K562 (cell line): ENCODE data around the gene ZNF350. TPM values are rescaled to one million over a fixed set of nuclear protein-coding genes. Genes with fewer than 3 reads are reported as not detected.
A peak's percentile ranks its signal among the peaks of the same experiment; 100 is the strongest.

Source experiments
- ELF1 ChIP-seq: fragments of 200-800 bp; sonication (Bioruptor generic); IDR thresholded peaks from 2 replicates; pipeline ENCODE4 v1.6.1; 2016; ENCODE audit warnings: missing genetic modification characterization, missing compliant biosample characterization
- ETS1 ChIP-seq: conservative IDR thresholded peaks from 2 replicates; pipeline ENCODE4 v1.6.1; 2011; ENCODE audit warnings: low read depth, mild to moderate bottlenecking, low read length; ENCODE audit not compliant: control insufficient read depth
- ETV1 ChIP-seq: fragments of 450-650 bp; conservative IDR thresholded peaks from 2 replicates; pipeline ENCODE4 v1.6.1; 2016; ENCODE audit warnings: missing genetic modification characterization, control low read depth, low read depth, missing compliant biosample characterization
- GATAD2B ChIP-seq: fragments of 450-650 bp; IDR thresholded peaks from 2 replicates; pipeline ENCODE4 v1.6.1; 2017; ENCODE audit warnings: mild to moderate bottlenecking, borderline replicate concordance
- NFXL1 ChIP-seq: fragments of 450-650 bp; formaldehyde crosslinking; IDR thresholded peaks from 2 replicates; pipeline ENCODE4 v1.4.0; 2021; ENCODE audit warnings: mild to moderate bottlenecking
- PPARD ChIP-seq: fragments of 250-450 bp; sonication (Bioruptor Pico); IDR thresholded peaks from 2 replicates; pipeline ENCODE4 v1.8.0; 2022; ENCODE audit warnings: inconsistent platforms, mild to moderate bottlenecking, moderate library complexity
- PTTG1 ChIP-seq: fragments of 450-650 bp; IDR thresholded peaks from 2 replicates; pipeline ENCODE4 v1.6.1; 2016; ENCODE audit warnings: low read depth, mild to moderate bottlenecking, missing genetic modification characterization, missing compliant biosample characterization
- RBM22 ChIP-seq: fragments of 200-400 bp; formaldehyde crosslinking; IDR thresholded peaks from 2 replicates; pipeline ENCODE4 v1.6.1; 2018; ENCODE audit warnings: low read length, low read depth; ENCODE audit not compliant: poor library complexity, severe bottlenecking
- ZNF512 ChIP-seq: IDR thresholded peaks from 2 replicates; pipeline ENCODE4 v1.6.1; 2016; ENCODE audit warnings: missing genetic modification characterization, missing compliant biosample characterization
- ZNF609 ChIP-seq: sonication (generic); formaldehyde crosslinking; IDR thresholded peaks from 2 replicates; pipeline ENCODE4 v1.8.1; 2023; ENCODE audit warnings: missing genetic modification reagents, mild to moderate bottlenecking, borderline replicate concordance
- ZNF79 ChIP-seq: fragments of 250-450 bp; sonication (Bioruptor Pico); IDR thresholded peaks from 2 replicates; pipeline ENCODE4 v1.4.0; 2020; ENCODE audit warnings: low read depth, mild to moderate bottlenecking, moderate library complexity
- polyA plus RNA-seq, 8 experiments: library from polyadenylated mRNA; depleted of rRNA in 4 of 8; stranded (reverse) in 5 of 8; unstranded in 3 of 8; fragments of >200 nt; fragmentation: Nextera tagmentation in 2 of 8; fragmentation: Illumina TruSeq in 1 of 8; extraction: Ambion mirVana in 2 of 8; extraction: Trizol in 1 of 8; gene quantifications; 2 replicates each; pipeline versions ENCODE4 v1.2.1 to v1.2.3, GENCODE V29; 2011 to 2014; ENCODE audit warnings: inconsistent platforms in 1 of 8, missing spikeins in 1 of 8
- total RNA-seq, 7 experiments: library from RNA; depleted of rRNA in 6 of 7; stranded (reverse); fragments of >200 nt in 6 of 7; fragmentation: Illumina TruSeq in 2 of 7; extraction: Trizol in 2 of 7; gene quantifications; 2 replicates each; pipeline versions ENCODE4 v1.2.1 to v1.2.3, GENCODE V29; 2011 to 2021; ENCODE audit warnings: low replicate concordance in 1 of 7
- TF ChIP-seq, protein P1 (sequence below): sonication (generic); formaldehyde crosslinking; IDR thresholded peaks from 2 replicates; pipeline ENCODE4 v1.8.0; 2023; ENCODE audit warnings: missing genetic modification reagents, mild to moderate bottlenecking, borderline replicate concordance

ZNF350 gene
- total and polyA plus RNA-seq, 9 of the 15 experiments (the other 6 are each of a cell fraction or from before 2014, with no cell fraction given): 1.7 to 4.8 (median 2.9) TPM

- TF ChIP-seq ZNF609 (CRISPR knock-in tag) (no peak; the same call in 1 of the 2 replicates), ETS1 (peak; percentile 49), ZNF512 (tag) (no peak), ELF1 (tag) (no peak; the same call in 1 of the 2 replicates), ZNF79 (no peak), PPARD (CRISPR knock-in tag) (no peak), GATAD2B (no peak), ETV1 (tag) (no peak), RBM22 (no peak), PTTG1 (tag) (no peak), NFXL1 (CRISPR knock-in tag) (no peak)
- TF ChIP-seq, protein P1, sequence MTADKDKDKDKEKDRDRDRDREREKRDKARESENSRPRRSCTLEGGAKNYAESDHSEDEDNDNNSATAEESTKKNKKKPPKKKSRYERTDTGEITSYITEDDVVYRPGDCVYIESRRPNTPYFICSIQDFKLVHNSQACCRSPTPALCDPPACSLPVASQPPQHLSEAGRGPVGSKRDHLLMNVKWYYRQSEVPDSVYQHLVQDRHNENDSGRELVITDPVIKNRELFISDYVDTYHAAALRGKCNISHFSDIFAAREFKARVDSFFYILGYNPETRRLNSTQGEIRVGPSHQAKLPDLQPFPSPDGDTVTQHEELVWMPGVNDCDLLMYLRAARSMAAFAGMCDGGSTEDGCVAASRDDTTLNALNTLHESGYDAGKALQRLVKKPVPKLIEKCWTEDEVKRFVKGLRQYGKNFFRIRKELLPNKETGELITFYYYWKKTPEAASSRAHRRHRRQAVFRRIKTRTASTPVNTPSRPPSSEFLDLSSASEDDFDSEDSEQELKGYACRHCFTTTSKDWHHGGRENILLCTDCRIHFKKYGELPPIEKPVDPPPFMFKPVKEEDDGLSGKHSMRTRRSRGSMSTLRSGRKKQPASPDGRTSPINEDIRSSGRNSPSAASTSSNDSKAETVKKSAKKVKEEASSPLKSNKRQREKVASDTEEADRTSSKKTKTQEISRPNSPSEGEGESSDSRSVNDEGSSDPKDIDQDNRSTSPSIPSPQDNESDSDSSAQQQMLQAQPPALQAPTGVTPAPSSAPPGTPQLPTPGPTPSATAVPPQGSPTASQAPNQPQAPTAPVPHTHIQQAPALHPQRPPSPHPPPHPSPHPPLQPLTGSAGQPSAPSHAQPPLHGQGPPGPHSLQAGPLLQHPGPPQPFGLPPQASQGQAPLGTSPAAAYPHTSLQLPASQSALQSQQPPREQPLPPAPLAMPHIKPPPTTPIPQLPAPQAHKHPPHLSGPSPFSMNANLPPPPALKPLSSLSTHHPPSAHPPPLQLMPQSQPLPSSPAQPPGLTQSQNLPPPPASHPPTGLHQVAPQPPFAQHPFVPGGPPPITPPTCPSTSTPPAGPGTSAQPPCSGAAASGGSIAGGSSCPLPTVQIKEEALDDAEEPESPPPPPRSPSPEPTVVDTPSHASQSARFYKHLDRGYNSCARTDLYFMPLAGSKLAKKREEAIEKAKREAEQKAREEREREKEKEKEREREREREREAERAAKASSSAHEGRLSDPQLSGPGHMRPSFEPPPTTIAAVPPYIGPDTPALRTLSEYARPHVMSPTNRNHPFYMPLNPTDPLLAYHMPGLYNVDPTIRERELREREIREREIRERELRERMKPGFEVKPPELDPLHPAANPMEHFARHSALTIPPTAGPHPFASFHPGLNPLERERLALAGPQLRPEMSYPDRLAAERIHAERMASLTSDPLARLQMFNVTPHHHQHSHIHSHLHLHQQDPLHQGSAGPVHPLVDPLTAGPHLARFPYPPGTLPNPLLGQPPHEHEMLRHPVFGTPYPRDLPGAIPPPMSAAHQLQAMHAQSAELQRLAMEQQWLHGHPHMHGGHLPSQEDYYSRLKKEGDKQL: 0 out of 2 replicates have a peak, but pooled peaks have one; percentile 17
These were observed 41.6 kb upstream of the ZNF350 start, which contains the start of gene ZNF614 (continued) for GRCh38 chr19:52028027-52028779.
